ENCODE results near the gene OR5B3.

OR5B3 gene

DNA sequence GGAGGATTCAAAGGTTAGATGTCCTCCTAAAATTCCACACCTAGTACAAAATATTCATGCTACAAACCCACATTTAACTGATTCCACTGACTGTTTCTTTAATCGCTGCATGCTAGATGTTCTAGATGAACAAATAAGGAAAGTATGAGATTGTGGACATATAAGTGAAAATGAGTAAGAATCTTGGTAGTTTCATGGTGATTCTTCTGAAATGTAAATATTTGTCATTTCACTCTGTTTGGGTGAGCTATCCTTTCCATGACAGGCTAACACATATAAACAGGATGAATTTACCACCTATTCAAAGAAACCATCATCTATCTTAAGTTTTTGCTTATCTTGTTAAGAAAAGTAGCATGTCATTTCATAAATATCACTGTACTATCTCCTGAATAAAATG, 14.8 kb downstream of the OR5B3 start:
- H3K4me3 ChIP-seq (ENCODE audit: control insufficient read depth, low read depth, low read length) = no peak overlapping the region
- no peak for DNase-seq (ENCODE audit: low read depth)
- TF ChIP-seq CTCF (IDR thresholded peaks at IDR 0.05; ENCODE audit: control insufficient read depth, insufficient read depth, low read depth, low read length, missing control alignments) = no peak

DNA sequence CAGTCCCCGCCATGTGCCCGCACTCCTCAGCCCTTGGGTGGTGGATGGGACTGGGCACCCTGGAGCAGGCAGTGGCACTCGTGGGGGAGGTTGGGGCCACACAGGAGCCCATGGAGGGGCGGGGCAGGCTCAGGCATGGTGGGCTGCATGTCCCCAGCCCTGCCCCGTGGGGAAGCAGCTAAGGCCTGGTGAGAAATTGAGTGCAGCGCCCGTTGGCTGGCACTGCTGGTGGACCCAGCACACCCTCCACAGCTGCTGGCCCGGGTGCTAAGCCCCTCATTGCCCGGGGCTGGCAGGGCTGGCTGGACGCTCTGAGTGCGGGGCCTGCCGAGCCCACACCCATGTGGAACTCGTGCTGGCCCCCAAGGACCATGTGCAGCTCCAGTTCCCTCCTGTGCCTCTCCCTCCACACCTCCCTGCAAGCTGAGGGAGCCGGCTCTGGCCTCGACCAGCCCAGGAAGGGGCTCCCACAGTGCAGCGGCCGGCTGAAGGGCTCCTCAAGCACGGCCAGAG, 16.1 kb downstream of the OR5B3 start:
- no peak overlapping the region for H3K4me3 ChIP-seq (ENCODE audit: control insufficient read depth, low read depth, low read length)
- no peak for TF ChIP-seq CTCF (IDR thresholded peaks at IDR 0.05; ENCODE audit: control insufficient read depth, insufficient read depth, low read depth, low read length, missing control alignments)
- no peak for DNase-seq (ENCODE audit: low read depth)

DNA sequence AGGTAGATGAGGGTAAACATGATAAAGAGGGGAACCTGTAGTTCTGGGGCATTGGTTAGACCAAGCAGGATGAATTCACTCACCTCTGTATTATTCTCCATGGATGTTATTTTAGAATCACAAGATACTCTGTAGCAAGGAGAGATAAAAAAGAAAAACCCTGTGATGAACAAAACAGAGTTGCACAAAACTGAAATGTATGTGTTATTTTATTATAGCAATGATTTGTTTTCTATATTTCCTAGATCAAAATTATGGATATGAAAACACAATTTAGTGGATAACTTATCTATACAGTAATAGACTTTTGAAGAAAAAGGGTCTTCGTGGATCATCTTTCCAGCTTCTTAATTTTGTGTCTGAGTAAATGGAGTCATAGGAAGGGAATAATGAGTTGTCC, 47.7 kb downstream of the OR5B3 start, which contains the start of gene OR5B17:
Gene OR5B17, minus strand, starts transcription at position 101 of the 400 bp plus-strand sequence. Its CDS starts 0 bp downstream, at position 101.
- DNase-seq (ENCODE audit: low read depth) = no peak
- H3K4me3 ChIP-seq (ENCODE audit: control insufficient read depth, low read depth, low read length) = no peak within 1 kb of the TSS
- TF ChIP-seq CTCF (IDR thresholded peaks at IDR 0.05; ENCODE audit: control insufficient read depth, insufficient read depth, low read depth, low read length, missing control alignments) = no peak

- H3K4me3 ChIP-seq (ENCODE audit: control insufficient read depth, low read depth, low read length) = no peak overlapping the region
- TF ChIP-seq CTCF (IDR thresholded peaks at IDR 0.05; ENCODE audit: control insufficient read depth, insufficient read depth, low read depth, low read length, missing control alignments) = no peak
- no peak for DNase-seq (ENCODE audit: low read depth)
These were observed 51.9 kb downstream of the OR5B3 start for GRCh38 chr11:58354727-58355126.

Measured in AG09309 (cell line).